ENCODE data around the gene IL4I1. TPM values are rescaled to one million over a fixed set of nuclear protein-coding genes. Genes with fewer than 3 reads are reported as not detected.

Gene IL4I1
- total RNA-seq, 1 experiment from 2014 or later: 1.5 TPM

Small RNAs within 50 kb of the gene (microRNA-seq; reads per million reads assigned to microRNA genes)
- gene MIR4749 (ENCODE audit: unreplicated experiment) (3.5 reads per million, percentile 5 among the genes with 10 or more reads in this experiment), gene MIR4750 (ENCODE audit: unreplicated experiment) (4.1 reads per million, percentile 9 among the genes with 10 or more reads in this experiment)

Other genes starting within 250 kb of the IL4I1 start
- 109 TPM for gene IRF3, start 231.0 kb downstream of the IL4I1 start, total RNA-seq (2021; ENCODE audit: unreplicated experiment)
- gene BCL2L12, start 231.0 kb downstream of the IL4I1 start, total RNA-seq (2021; ENCODE audit: unreplicated experiment): 69.6 TPM
- gene PRMT1, start 219.6 kb downstream of the IL4I1 start, total RNA-seq (2021; ENCODE audit: unreplicated experiment): 219 TPM
- gene ADM5, start 207.3 kb downstream of the IL4I1 start, total RNA-seq (2021; ENCODE audit: unreplicated experiment): 4.7 TPM
- 0.23 TPM for gene CPT1C, start 205.8 kb downstream of the IL4I1 start, total RNA-seq (2021; ENCODE audit: unreplicated experiment)
- gene TSKS, start 133.6 kb downstream of the IL4I1 start, total RNA-seq (2021; ENCODE audit: unreplicated experiment): not detected
- 72.1 TPM for gene AP2A1, start 129.9 kb downstream of the IL4I1 start, total RNA-seq (2021; ENCODE audit: unreplicated experiment)
- 13.9 TPM for gene FUZ, start 83.6 kb downstream of the IL4I1 start, total RNA-seq (2021; ENCODE audit: unreplicated experiment)
- gene MED25, start 78.6 kb downstream of the IL4I1 start, total RNA-seq (2021; ENCODE audit: unreplicated experiment): 52.4 TPM
- gene PTOV1, start 45.7 kb downstream of the IL4I1 start, total RNA-seq (2021; ENCODE audit: unreplicated experiment): 114 TPM
- 76.7 TPM for gene PNKP, start 29.3 kb downstream of the IL4I1 start, total RNA-seq (2021; ENCODE audit: unreplicated experiment)
- 92.8 TPM for gene AKT1S1, start 19.5 kb downstream of the IL4I1 start, total RNA-seq (2021; ENCODE audit: unreplicated experiment)
- gene TBC1D17, start 19.2 kb downstream of the IL4I1 start, total RNA-seq (2021; ENCODE audit: unreplicated experiment): 43.2 TPM
- 104 TPM for gene ATF5, start 32.3 kb upstream of the IL4I1 start, total RNA-seq (2021; ENCODE audit: unreplicated experiment)
- gene NUP62, start 32.6 kb upstream of the IL4I1 start, total RNA-seq (2021; ENCODE audit: unreplicated experiment): 54.6 TPM
- gene SIGLEC11, start 64.3 kb upstream of the IL4I1 start, total RNA-seq (2021; ENCODE audit: unreplicated experiment): not detected
- 32.6 TPM for gene VRK3, start 128.5 kb upstream of the IL4I1 start, total RNA-seq (2021; ENCODE audit: unreplicated experiment)
- 11.7 TPM for gene ZNF473, start 129.1 kb upstream of the IL4I1 start, total RNA-seq (2021; ENCODE audit: unreplicated experiment)

Measured in Panc1 (cell line).